Esophagus muscularis mucosa (tissue), 4 donors: ENCODE results near the gene USHBP1. TPM values are rescaled to one million over a fixed set of nuclear protein-coding genes. Genes with fewer than 3 reads are reported as not detected.
"Not testable (repeated sequence)": the region's sequence is repeated elsewhere in the genome, so short reads cannot be mapped to it uniquely, and the experiment has no call there.

Experiments
- DNase-seq: peaks from one replicate; pipeline ENCODE4 v3.0.0-alpha.2; 2017; ENCODE audit errors: extremely low spot score
- H3K27ac ChIP-seq, 4 donors: fragments of 200-600 bp; sonication (generic); replicated peaks in 1 of 4; 1 replicate in 3 of 4; 2 replicates in 1 of 4; pipeline ENCODE4 v1.5.1; 2016 to 2019; ENCODE audit warnings: mild to moderate bottlenecking in 1 of 4
- H3K27me3 ChIP-seq, 4 donors: fragments of 200-600 bp; sonication (generic); one replicate each; pipeline versions ENCODE4 v1.5.1 to v1.6.0; 2016 to 2019
- H3K36me3 ChIP-seq, 4 donors: fragments of 200-600 bp; sonication (generic); one replicate each; pipeline ENCODE4 v1.5.1; 2016 to 2019
- H3K4me1 ChIP-seq, 4 donors: fragments of 200-600 bp; sonication (generic); one replicate each; pipeline ENCODE4 v1.5.1; 2016 to 2019
- H3K4me3 ChIP-seq, 4 donors: fragments of 200-600 bp; sonication (generic); 1 replicate in 2 of 4; 2 replicates in 2 of 4; pipeline ENCODE4 v1.5.1; 2016 to 2019; ENCODE audit warnings: mild to moderate bottlenecking in 4 of 4, moderate library complexity in 1 of 4
- H3K9me3 ChIP-seq, 4 donors: fragments of 200-600 bp; sonication (generic); 1 replicate in 3 of 4; 2 replicates in 1 of 4; pipeline ENCODE4 v1.5.1; 2016 to 2019
- CTCF ChIP-seq, 3 experiments: fragments of 200-600 bp in 2 of 3; fragments of 450-650 bp in 1 of 3; sonication (generic) in 2 of 3; IDR thresholded peaks; one replicate each; pipeline ENCODE4 v1.5.1; 2017 to 2019; ENCODE audit warnings: antibody characterized with exemption in 3 of 3, mild to moderate bottlenecking in 2 of 3, moderate library complexity in 1 of 3
- EP300 ChIP-seq: sonication (generic); formaldehyde crosslinking; IDR thresholded peaks from one replicate; pipeline ENCODE4 v1.6.1; 2017; ENCODE audit warnings: antibody characterized with exemption
- POLR2A ChIP-seq: fragments of 450-650 bp; IDR thresholded peaks from one replicate; pipeline ENCODE4 v1.6.1; 2017; ENCODE audit warnings: antibody characterized with exemption, moderate library complexity, mild to moderate bottlenecking, low read depth
- POLR2AphosphoS5 ChIP-seq, 2 donors: sonication (generic); formaldehyde crosslinking; IDR thresholded peaks; one replicate each; pipeline ENCODE4 v1.6.1; 2017; ENCODE audit warnings: antibody characterized with exemption in 2 of 2
- WGBS: methylation state at CpG from one replicate; pipeline ENCODE4 v1.1.5; 2018; 5-methylcytosine and 5-hydroxymethylcytosine counted together
- intact Hi-C: fragments of 100-400 bp; cut with DNase I; formaldehyde crosslinking; loops from one replicate; pipeline ENCODE4 v1.15.1; 2023
- total RNA-seq, 4 donors: library from RNA; depleted of rRNA; stranded (reverse); fragments of >200 nt; gene quantifications; one replicate each; pipeline versions ENCODE4 v1.1.0 to v1.2.1, GENCODE V29; 2016

USHBP1 gene
- total RNA-seq, 4 donors from 2014 or later, result 2.2 to 12.0 (median 6.3) TPM

GRCh38 chr19:17296273-17296672 is 31.7 kb upstream of the USHBP1 start:
- no peaks in the 10 kb centered on the region for H3K27me3 ChIP-seq
- WGBS, result 57% methylated on average over 4 of the region's 4 CpGs
- intact Hi-C loops, result no loop called here
- no peak for TF ChIP-seq POLR2AphosphoS5 (IDR thresholded peaks at IDR 0.05)
- peaks cover 0 to 5% (median 0%) of the 10 kb centered on the region in 4 donors for H3K9me3 ChIP-seq
- H3K4me1 ChIP-seq, result peaks cover 0 to 39% (median 25%) of the 10 kb centered on the region in 4 donors
- DNase-seq, result peak; percentile 70
- H3K4me3 ChIP-seq, result no peak overlapping the region
- H3K36me3 ChIP-seq, result peaks cover 3 to 41% (median 25%) of the 10 kb centered on the region in 4 donors
- H3K27ac ChIP-seq, result no peak overlapping the region

- H3K27ac ChIP-seq, H3K4me3 ChIP-seq, DNase-seq, H3K9me3 ChIP-seq, intact Hi-C loops, H3K27me3 ChIP-seq: not testable (repeated sequence)
- WGBS, result 98% methylated on average over 6 of the region's 6 CpGs
- peaks cover 3 to 33% (median 21%) of the 10 kb centered on the region in 4 donors for H3K36me3 ChIP-seq
- peaks cover 0 to 32% (median 18%) of the 10 kb centered on the region in 4 donors for H3K4me1 ChIP-seq
Observed at GRCh38 chr19:17295551-17295950, 31.0 kb upstream of the USHBP1 start.

- Histone ChIP-seq H3K27me3 (no peaks in the 10 kb centered on the region), H3K27ac (no peak overlapping the region), H3K9me3 (peaks cover 0 to 5% (median 0%) of the 10 kb centered on the region in 4 donors), H3K4me1 (peaks cover 0 to 30% (median 19%) of the 10 kb centered on the region in 4 donors), H3K4me3 (no peak overlapping the region), H3K36me3 (peaks cover 3 to 28% (median 18%) of the 10 kb centered on the region in 4 donors)
- peak; percentile 70 for DNase-seq
- WGBS, result 75% methylated on average over 36 of the region's 48 CpGs
- intact Hi-C loops, result loop anchor here (5.0 kb wide), 1 partner anchor 98 kb away; the partner anchor contains the start of gene CCDC194
- TF ChIP-seq POLR2AphosphoS5 (IDR thresholded peaks at IDR 0.05), result no peak
- no peak for TF ChIP-seq CTCF (IDR thresholded peaks at IDR 0.05)
- TF ChIP-seq POLR2A, result no peak
- no peak for TF ChIP-seq EP300
Observed at GRCh38 chr19:17294051-17294891, 29.7 kb upstream of the USHBP1 start.

GRCh38 chr19:17293605-17294004 is 29.1 kb upstream of the USHBP1 start:
- TF ChIP-seq POLR2AphosphoS5 (IDR thresholded peaks at IDR 0.05) (no peak), CTCF (IDR thresholded peaks at IDR 0.05) (no peak), EP300 (no peak), POLR2A (no peak)
- 86% methylated on average over 14 of the region's 14 CpGs for WGBS
- Histone ChIP-seq H3K9me3 (peaks cover 0 to 5% (median 0%) of the 10 kb centered on the region in 4 donors), H3K4me1 (peaks cover 0 to 34% (median 21%) of the 10 kb centered on the region in 4 donors), H3K27me3 (no peaks in the 10 kb centered on the region), H3K4me3 (no peak overlapping the region), H3K27ac (no peak overlapping the region), H3K36me3 (peaks cover 3 to 28% (median 18%) of the 10 kb centered on the region in 4 donors)
- DNase-seq, result no peak
- intact Hi-C loops, result loop anchor here (5.0 kb wide), 1 partner anchor 99 kb away; the partner anchor contains the start of gene CCDC194

- peaks cover 3 to 21% (median 13%) of the 10 kb centered on the region in 4 donors for H3K36me3 ChIP-seq
- no peaks in the 10 kb centered on the region for H3K27me3 ChIP-seq
- peaks cover 0 to 34% (median 21%) of the 10 kb centered on the region in 4 donors for H3K4me1 ChIP-seq
- H3K9me3 ChIP-seq, result no peaks in the 10 kb centered on the region
- TF ChIP-seq EP300 (no peak), POLR2AphosphoS5 (IDR thresholded peaks at IDR 0.05) (peak; percentile 47 to 62), CTCF (IDR thresholded peaks at IDR 0.05) (peak; percentile 66 to 84 (median 69))
- peak overlapping the region; percentile 58 to 65 (median 62) for H3K4me3 ChIP-seq
- intact Hi-C loops, result loop anchor here (5.0 kb wide), 1 partner anchor 100 kb away; the partner anchor contains the start of gene CCDC194
- DNase-seq, result peak; percentile 92
- H3K27ac ChIP-seq, result peak overlapping the region; percentile 78 to 90 (median 84)
- 0% methylated on average over 21 of the region's 46 CpGs for WGBS
Observed at GRCh38 chr19:17292301-17293074, 27.9 kb upstream of the USHBP1 start.
